ENCODE measurements around the gene SH3D19. TPM values are rescaled to one million over a fixed set of nuclear protein-coding genes. Genes with fewer than 3 reads are reported as not detected.

The SH3D19 gene
- total RNA-seq, 1 experiment from 2014 or later: 41.7 TPM

- Histone ChIP-seq H3K4me1 (replicated peaks; ENCODE audit: insufficient read depth) (no peaks in the 10 kb centered on the region), H3K36me3 (ENCODE audit: low read depth) (no peaks in the 10 kb centered on the region), H3K9me3 (ENCODE audit: insufficient read depth, low read depth) (no peaks in the 10 kb centered on the region), H3K4me2 (no peak overlapping the region), H3K4me3 (no peak overlapping the region), H3K9me2 (ENCODE audit: insufficient read depth) (no peaks in the 10 kb centered on the region), H3K27me3 (ENCODE audit: insufficient read depth, low read depth) (no peaks in the 10 kb centered on the region), H2AFZ (no peak overlapping the region), H3F3A (ENCODE audit: insufficient read depth, low read depth) (no peaks in the 10 kb centered on the region), H3K27ac (no peak overlapping the region), H3K79me2 (ENCODE audit: low read depth) (no peaks in the 10 kb centered on the region), H4K20me1 (ENCODE audit: insufficient read depth) (no peaks in the 10 kb centered on the region)
- BruUV-seq (replicated peaks): no TSS peak
- DNase-seq: no peak
- intact Hi-C loops (cut with micrococcal nuclease; ENCODE audit: unreplicated experiment): loop anchor here (1.0 to 10.0 kb wide), 6 partner anchors 85 to 1023 kb away; partner anchors contain the start of genes GATB and PRSS48
- POLR2A ChIA-PET (ENCODE audit: unreplicated experiment): no interaction called here
- CTCF ChIA-PET: interaction anchor here (0.6 kb wide), 1 partner anchor 12 kb away, joined by 10 read pairs; no protein-coding TSS in a partner anchor
- no peak for TF ChIP-seq EZH2 (IDR thresholded peaks at IDR 0.05; ENCODE audit: low read depth)
- no peak for TF ChIP-seq CTCF (conservative IDR thresholded peaks at IDR 0.05)
These were observed 36.6 kb upstream of the SH3D19 start for GRCh38 chr4:151361966-151362365.

- Histone ChIP-seq H2AFZ (no peak overlapping the region), H3K79me2 (ENCODE audit: low read depth) (no peaks in the 10 kb centered on the region), H3F3A (ENCODE audit: insufficient read depth, low read depth) (no peaks in the 10 kb centered on the region), H3K27ac (no peak overlapping the region), H3K27me3 (ENCODE audit: insufficient read depth, low read depth) (no peaks in the 10 kb centered on the region), H3K4me1 (replicated peaks; ENCODE audit: insufficient read depth) (peaks cover 6% of the 10 kb centered on the region; the same call in 1 of the 2 replicates), H3K9me3 (ENCODE audit: insufficient read depth, low read depth) (no peaks in the 10 kb centered on the region), H4K20me1 (ENCODE audit: insufficient read depth) (no peaks in the 10 kb centered on the region), H3K4me2 (no peak overlapping the region), H3K36me3 (ENCODE audit: low read depth) (no peaks in the 10 kb centered on the region), H3K4me3 (no peak overlapping the region), H3K9me2 (ENCODE audit: insufficient read depth) (no peaks in the 10 kb centered on the region)
- no peak for TF ChIP-seq CTCF (conservative IDR thresholded peaks at IDR 0.05)
- TF ChIP-seq EZH2 (IDR thresholded peaks at IDR 0.05; ENCODE audit: low read depth): no peak
- intact Hi-C loops (cut with micrococcal nuclease; ENCODE audit: unreplicated experiment): loop anchor here (10.0 kb wide), 1 partner anchor 1024 kb away; no protein-coding TSS in a partner anchor
- POLR2A ChIA-PET (ENCODE audit: unreplicated experiment): no interaction called here
- DNase-seq: no peak
- CTCF ChIA-PET: no interaction called here
- BruUV-seq (replicated peaks): no TSS peak
These were observed 35.7 kb upstream of the SH3D19 start for GRCh38 chr4:151361126-151361525.

GRCh38 chr4:151359576-151359975 lies 34.2 kb upstream of the SH3D19 start:
- POLR2A ChIA-PET (ENCODE audit: unreplicated experiment): no interaction called here
- H3K4me2 ChIP-seq: no peak overlapping the region
- no peak for TF ChIP-seq CTCF (conservative IDR thresholded peaks at IDR 0.05)
- TF ChIP-seq EZH2 (IDR thresholded peaks at IDR 0.05; ENCODE audit: low read depth): no peak
- H4K20me1 ChIP-seq (ENCODE audit: insufficient read depth): no peaks in the 10 kb centered on the region
- no peaks in the 10 kb centered on the region for H3K9me2 ChIP-seq (ENCODE audit: insufficient read depth)
- intact Hi-C loops (cut with micrococcal nuclease; ENCODE audit: unreplicated experiment): no loop called here
- no peaks in the 10 kb centered on the region for H3K9me3 ChIP-seq (ENCODE audit: insufficient read depth, low read depth)
- H3K27me3 ChIP-seq (ENCODE audit: insufficient read depth, low read depth): no peaks in the 10 kb centered on the region
- H3K27ac ChIP-seq: no peak overlapping the region
- DNase-seq: no peak
- H3K79me2 ChIP-seq (ENCODE audit: low read depth): no peaks in the 10 kb centered on the region
- H2AFZ ChIP-seq: no peak overlapping the region
- no peaks in the 10 kb centered on the region for H3F3A ChIP-seq (ENCODE audit: insufficient read depth, low read depth)
- H3K4me3 ChIP-seq: no peak overlapping the region
- H3K4me1 ChIP-seq (replicated peaks; ENCODE audit: insufficient read depth): peaks cover 9% of the 10 kb centered on the region; the same call in 1 of the 2 replicates
- H3K36me3 ChIP-seq (ENCODE audit: low read depth): no peaks in the 10 kb centered on the region
- BruUV-seq (replicated peaks): no TSS peak
- CTCF ChIA-PET: interaction anchor here (0.5 to 1.1 kb wide), 2 partner anchors 126 to 443 kb away, joined by 3 to 5 read pairs; no protein-coding TSS in a partner anchor

Data from PC-9 (cell line).